Tibial nerve (tissue), 4 donors: ENCODE results near the gene STK38L.

Source experiments
- EP300 ChIP-seq, 2 donors: sonication (generic); formaldehyde crosslinking; IDR thresholded peaks; one replicate each; pipeline ENCODE4 v1.6.1; 2017; ENCODE audit warnings: antibody characterized with exemption in 2 of 2, mild to moderate bottlenecking in 1 of 2
- POLR2A ChIP-seq, 2 donors: fragments of 450-650 bp; IDR thresholded peaks; one replicate each; pipeline ENCODE4 v1.6.1; 2017; ENCODE audit warnings: antibody characterized with exemption in 2 of 2, mild to moderate bottlenecking in 2 of 2, moderate library complexity in 2 of 2
- TF ChIP-seq, protein P1 (sequence below), 5 experiments: fragments of 200-600 bp in 3 of 5; fragments of 450-650 bp in 2 of 5; sonication (generic) in 3 of 5; IDR thresholded peaks; one replicate each; pipeline ENCODE4 v1.5.1; 2016 to 2019; ENCODE audit warnings: antibody characterized with exemption in 5 of 5, mild to moderate bottlenecking in 3 of 5, moderate library complexity in 2 of 5

GRCh38 chr12:27296674-27297073 lies 52.6 kb downstream of the STK38L start:
- TF ChIP-seq, protein P1, sequence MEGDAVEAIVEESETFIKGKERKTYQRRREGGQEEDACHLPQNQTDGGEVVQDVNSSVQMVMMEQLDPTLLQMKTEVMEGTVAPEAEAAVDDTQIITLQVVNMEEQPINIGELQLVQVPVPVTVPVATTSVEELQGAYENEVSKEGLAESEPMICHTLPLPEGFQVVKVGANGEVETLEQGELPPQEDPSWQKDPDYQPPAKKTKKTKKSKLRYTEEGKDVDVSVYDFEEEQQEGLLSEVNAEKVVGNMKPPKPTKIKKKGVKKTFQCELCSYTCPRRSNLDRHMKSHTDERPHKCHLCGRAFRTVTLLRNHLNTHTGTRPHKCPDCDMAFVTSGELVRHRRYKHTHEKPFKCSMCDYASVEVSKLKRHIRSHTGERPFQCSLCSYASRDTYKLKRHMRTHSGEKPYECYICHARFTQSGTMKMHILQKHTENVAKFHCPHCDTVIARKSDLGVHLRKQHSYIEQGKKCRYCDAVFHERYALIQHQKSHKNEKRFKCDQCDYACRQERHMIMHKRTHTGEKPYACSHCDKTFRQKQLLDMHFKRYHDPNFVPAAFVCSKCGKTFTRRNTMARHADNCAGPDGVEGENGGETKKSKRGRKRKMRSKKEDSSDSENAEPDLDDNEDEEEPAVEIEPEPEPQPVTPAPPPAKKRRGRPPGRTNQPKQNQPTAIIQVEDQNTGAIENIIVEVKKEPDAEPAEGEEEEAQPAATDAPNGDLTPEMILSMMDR (IDR thresholded peaks at IDR 0.05) = no peak
- TF ChIP-seq POLR2A (IDR thresholded peaks at IDR 0.05) = no peak
- no peak for TF ChIP-seq EP300 (IDR thresholded peaks at IDR 0.05)
